GM23338 (cell line): ENCODE measurements around the gene DIDO1. TPM values are rescaled to one million over a fixed set of nuclear protein-coding genes. Genes with fewer than 3 reads are reported as not detected.
A peak's percentile ranks its signal among the peaks of the same experiment; 100 is the strongest.

Source experiments
- ATAC-seq: fragments of 200-7000 bp; cut with Tn5 transposase; 3 replicates; pipeline ENCODE4 v1.9.1; 2020
- DNase-seq: peaks from one replicate; pipeline ENCODE4 v3.0.0-alpha.2; 2015; ENCODE audit warnings: low spot score
- H2AFZ ChIP-seq: fragments of 200-600 bp; sonication (generic); 2 replicates; pipeline ENCODE4 v1.8.0; 2016; ENCODE audit warnings: antibody characterized with exemption, mild to moderate bottlenecking, moderate library complexity
- H3F3A ChIP-seq: fragments of 200-600 bp; sonication (generic); replicated peaks from 2 replicates; pipeline ENCODE4 v1.8.0; 2017; ENCODE audit warnings: antibody characterized with exemption, mixed run types, low read depth
- H3K27ac ChIP-seq: fragments of 200-600 bp; sonication (generic); 2 replicates; pipeline ENCODE4 v1.6.1; 2016; ENCODE audit warnings: low read depth
- H3K27me3 ChIP-seq: fragments of 200-600 bp; sonication (generic); 2 replicates; pipeline ENCODE4 v1.8.0; 2016; ENCODE audit warnings: mild to moderate bottlenecking, mixed run types, moderate library complexity; ENCODE audit not compliant: insufficient read depth
- H3K36me3 ChIP-seq: fragments of 200-600 bp; sonication (generic); 2 replicates; pipeline ENCODE4 v1.8.0; 2016; ENCODE audit warnings: mild to moderate bottlenecking; ENCODE audit not compliant: insufficient read depth
- H3K4me1 ChIP-seq: fragments of 200-600 bp; sonication (generic); 2 replicates; pipeline ENCODE4 v1.8.0; 2016; ENCODE audit warnings: mild to moderate bottlenecking, moderate library complexity; ENCODE audit not compliant: insufficient read depth
- H3K4me2 ChIP-seq: fragments of 200-600 bp; sonication (generic); 2 replicates; pipeline ENCODE4 v1.7.1; 2017; ENCODE audit warnings: mixed run types
- H3K4me3 ChIP-seq: fragments of 200-600 bp; sonication (generic); 2 replicates; pipeline ENCODE4 v1.6.1; 2016; ENCODE audit warnings: mixed run types
- H3K79me2 ChIP-seq: fragments of 200-600 bp; sonication (generic); replicated peaks from 2 replicates; pipeline ENCODE4 v1.8.0; 2017; ENCODE audit warnings: mild to moderate bottlenecking; ENCODE audit not compliant: insufficient read depth
- H3K9me2 ChIP-seq: fragments of 200-600 bp; sonication (generic); 2 replicates; pipeline ENCODE4 v1.8.0; 2017; ENCODE audit not compliant: insufficient read depth
- H4K20me1 ChIP-seq: fragments of 200-600 bp; sonication (generic); replicated peaks from 2 replicates; pipeline ENCODE4 v1.8.0; 2017; ENCODE audit warnings: mild to moderate bottlenecking; ENCODE audit not compliant: insufficient read depth
- H3K27ac Mint-ChIP-seq: 2 replicates; pipeline ENCODE4 v1.8.0; 2020; ENCODE audit warnings: inconsistent platforms, mild to moderate bottlenecking, moderate library complexity, mixed read lengths
- H3K27me3 Mint-ChIP-seq: 3 replicates; pipeline ENCODE4 v1.8.0; 2022; ENCODE audit warnings: low read depth, mild to moderate bottlenecking, moderate library complexity, mixed read lengths, inconsistent platforms; ENCODE audit not compliant: insufficient read depth, poor library complexity
- H3K36me3 Mint-ChIP-seq: 3 replicates; pipeline ENCODE4 v1.8.0; 2021; ENCODE audit warnings: low read depth, mild to moderate bottlenecking, inconsistent platforms, moderate library complexity, mixed read lengths
- H3K4me1 Mint-ChIP-seq: 3 replicates; pipeline ENCODE4 v1.8.0; 2020; ENCODE audit warnings: mild to moderate bottlenecking, inconsistent platforms, mixed read lengths
- H3K4me3 Mint-ChIP-seq: 3 replicates; pipeline ENCODE4 v1.8.0; 2021; ENCODE audit warnings: moderate library complexity, mild to moderate bottlenecking, inconsistent platforms, mixed read lengths
- H3K9me3 Mint-ChIP-seq: 3 replicates; pipeline ENCODE4 v1.8.0; 2020; ENCODE audit warnings: moderate library complexity, mild to moderate bottlenecking, inconsistent platforms, mixed read lengths
- CTCF ChIP-seq, 2 experiments: fragments of 200-600 bp in 1 of 2; sonication (generic) in 1 of 2; conservative IDR thresholded peaks; 2 replicates each; pipeline versions ENCODE4 v1.5.1 to v1.6.1; 2016 to 2017; ENCODE audit warnings: antibody characterized with exemption in 2 of 2, low read depth in 2 of 2, mild to moderate bottlenecking in 2 of 2, moderate library complexity in 1 of 2
- ETS1 ChIP-seq: IDR thresholded peaks from 2 replicates; pipeline ENCODE4 v1.6.1; 2016; ENCODE audit warnings: antibody characterized with exemption
- EZH2 ChIP-seq: fragments of 200-600 bp; sonication (generic); IDR thresholded peaks from one replicate; pipeline ENCODE4 v1.8.0; 2017; ENCODE audit warnings: antibody characterized with exemption, mild to moderate bottlenecking, low read depth; ENCODE audit not compliant: unreplicated experiment
- EZH2phosphoT487 ChIP-seq: fragments of 200-600 bp; sonication (generic); IDR thresholded peaks from one replicate; pipeline ENCODE4 v1.8.1; 2018; ENCODE audit warnings: antibody characterized with exemption; ENCODE audit not compliant: unreplicated experiment
- NANOG ChIP-seq: IDR thresholded peaks from 2 replicates; pipeline ENCODE4 v1.6.1; 2016; ENCODE audit warnings: antibody characterized with exemption, borderline replicate concordance
- POLR2AphosphoS5 ChIP-seq: IDR thresholded peaks from 2 replicates; pipeline ENCODE4 v1.6.1; 2016; ENCODE audit warnings: antibody characterized with exemption, low read depth
- REST ChIP-seq: IDR thresholded peaks from one replicate; pipeline ENCODE4 v1.6.1; 2018; ENCODE audit warnings: antibody characterized with exemption; ENCODE audit not compliant: unreplicated experiment
- STAT1 ChIP-seq: IDR thresholded peaks from one replicate; pipeline ENCODE4 v1.6.1; 2016; ENCODE audit warnings: antibody characterized with exemption; ENCODE audit not compliant: unreplicated experiment
- ZNF114 ChIP-seq: fragments of 250-450 bp; sonication (Bioruptor Pico); IDR thresholded peaks from 2 replicates; pipeline ENCODE4 v1.5.0; 2020; ENCODE audit warnings: mild to moderate bottlenecking, moderate library complexity
- ZNF331 ChIP-seq: fragments of 250-450 bp; sonication (Bioruptor Pico); IDR thresholded peaks from 2 replicates; pipeline ENCODE4 v1.5.0; 2020; ENCODE audit warnings: low read depth, mild to moderate bottlenecking, moderate library complexity
- ZNF462 ChIP-seq: fragments of 250-450 bp; sonication (Bioruptor Pico); IDR thresholded peaks from 2 replicates; pipeline ENCODE4 v1.5.0; 2020; ENCODE audit warnings: mild to moderate bottlenecking, moderate library complexity
- polyA plus RNA-seq: library from polyadenylated mRNA; unstranded; fragments of >200 nt; fragmentation: Nextera tagmentation; extraction: Ambion mirVana; gene quantifications from 2 replicates; pipeline ENCODE4 v1.2.1, GENCODE V29; 2016
- total RNA-seq: library from RNA; depleted of rRNA; stranded (reverse); fragments of >200 nt; shearing (Covaris generic); gene quantifications from 2 replicates; pipeline ENCODE4 v1.2.3, GENCODE V29; 2014

Gene DIDO1
- total and polyA plus RNA-seq, 2 experiments from 2014 or later: 72.4 to 162 TPM

GRCh38 chr20:62923669-62924441 is 2.5 kb downstream of the DIDO1 start:
- peaks cover 57% of the 10 kb centered on the region for H3K4me1 Mint-ChIP-seq
- H3F3A ChIP-seq: peaks cover 53% of the 10 kb centered on the region
- no peak overlapping the region for H2AFZ ChIP-seq
- TF ChIP-seq ETS1: no peak
- TF ChIP-seq EZH2: no peak
- TF ChIP-seq REST: no peak
- no peak for TF ChIP-seq ZNF331 (CRISPR knock-in tag)
- no peak for TF ChIP-seq ZNF462
- no peak for TF ChIP-seq CTCF (conservative IDR thresholded peaks at IDR 0.05; ENCODE audit: low read depth in 2 of 2)
- TF ChIP-seq NANOG: no peak
- no peak for TF ChIP-seq STAT1
- TF ChIP-seq ZNF114 (CRISPR knock-in tag): no peak
- TF ChIP-seq POLR2AphosphoS5: no peak
- no peak for TF ChIP-seq EZH2phosphoT487
- H3K27me3 ChIP-seq: no peaks in the 10 kb centered on the region
- ATAC-seq (no peak), DNase-seq (no peak)
- H4K20me1 ChIP-seq: peaks cover 59% of the 10 kb centered on the region
- H3K4me2 ChIP-seq: peak overlapping the region; percentile 97
- peak overlapping the region; percentile 57 for H3K27ac ChIP-seq
- no peaks in the 10 kb centered on the region for H3K9me2 ChIP-seq
- H3K4me1 ChIP-seq: peaks cover 69% of the 10 kb centered on the region
- peaks cover 91% of the 10 kb centered on the region for H3K79me2 ChIP-seq
- peak overlapping the region; percentile 22; the same call in 1 of the 2 replicates for H3K27ac Mint-ChIP-seq
- no peaks in the 10 kb centered on the region; the same call in 2 of the 3 replicates for H3K9me3 Mint-ChIP-seq
- H3K36me3 ChIP-seq: peaks cover 2% of the 10 kb centered on the region; the same call in 1 of the 2 replicates
- peaks cover 15% of the 10 kb centered on the region; the same call in 2 of the 3 replicates for H3K36me3 Mint-ChIP-seq
- peak overlapping the region; percentile 95 for H3K4me3 ChIP-seq
- H3K4me3 Mint-ChIP-seq: peak overlapping the region; percentile 95
- H3K27me3 Mint-ChIP-seq: peaks cover 21% of the 10 kb centered on the region
